Activated T-cell treated with anti-CD3 and anti-CD28 coated beads for 24 hours (primary cell): ENCODE results near the gene ZNF175.

ENCODE experiments used
- DNase-seq: peaks from one replicate; pipeline ENCODE4 v3.0.0-alpha.2; 2020; ENCODE audit warnings: low read depth

Gene ZNF175

DNA sequence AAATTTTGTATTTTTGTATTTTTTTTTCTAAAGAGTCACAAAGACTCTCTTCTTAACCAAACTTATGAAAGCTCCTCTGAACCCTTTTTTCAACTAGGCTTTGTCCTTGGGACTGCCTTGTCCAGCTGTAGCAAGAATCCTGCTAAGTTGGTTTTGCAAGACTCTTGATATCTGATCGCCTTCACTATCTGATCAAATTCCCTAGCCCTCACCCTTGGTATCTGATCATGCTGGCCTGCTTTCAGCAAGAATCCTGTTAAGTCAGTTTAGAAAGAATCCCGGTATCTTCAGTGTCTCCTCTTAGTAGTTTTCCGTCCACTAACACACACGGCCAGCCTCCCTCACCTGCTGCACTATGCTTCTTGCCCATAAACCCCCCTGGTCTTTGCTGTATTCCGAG is 61.0 kb downstream of the ZNF175 start:
- no peak for DNase-seq

DNA sequence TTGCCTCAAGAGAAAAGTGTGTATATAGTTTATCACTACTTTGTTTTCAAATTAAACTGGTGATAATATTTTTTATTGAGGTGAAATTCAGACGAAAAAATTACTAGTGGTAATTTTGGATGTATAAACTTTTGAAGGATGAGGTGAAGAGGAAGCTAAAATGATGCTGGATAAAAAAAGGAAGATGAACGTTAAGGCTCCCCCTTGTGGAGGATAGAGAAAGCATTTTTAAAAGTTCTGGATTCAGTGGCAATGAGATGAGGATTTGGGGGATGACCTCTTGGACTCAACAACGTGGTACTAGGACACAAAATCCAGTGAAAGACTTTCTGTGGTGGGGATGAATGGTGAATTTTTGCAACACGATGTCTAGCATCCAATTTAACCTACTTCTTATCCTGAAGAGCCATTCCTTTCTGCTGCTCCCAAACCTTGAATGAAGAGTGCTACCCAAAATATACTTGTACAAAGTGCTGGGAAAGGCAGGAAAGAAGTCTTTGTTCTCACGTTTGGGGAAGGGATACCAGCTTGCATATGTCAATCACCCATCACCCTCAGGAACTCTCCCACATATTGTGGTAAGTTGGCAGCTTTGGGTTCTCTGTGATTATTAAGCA is 66.4 kb downstream of the ZNF175 start:
- DNase-seq = no peak

DNA sequence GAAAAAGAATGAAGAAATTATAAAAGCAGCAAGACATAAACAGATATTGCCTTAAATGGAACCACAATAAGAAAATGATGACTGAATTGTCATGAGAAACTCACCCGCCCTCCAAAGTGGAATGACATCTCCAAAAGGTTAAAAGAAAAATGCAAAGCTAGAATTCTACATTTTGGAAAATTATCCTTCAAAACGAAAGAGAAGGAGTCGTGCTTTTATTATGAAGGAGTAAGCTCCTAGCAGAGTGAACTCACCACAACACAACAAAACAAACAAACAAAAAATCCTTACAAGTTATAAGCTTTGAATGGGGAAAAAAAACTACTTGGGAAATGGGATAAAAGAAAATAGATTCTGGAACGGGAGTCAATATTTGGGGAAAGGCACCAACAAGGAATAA is 68.8 kb downstream of the ZNF175 start:
- DNase-seq = no peak

DNA sequence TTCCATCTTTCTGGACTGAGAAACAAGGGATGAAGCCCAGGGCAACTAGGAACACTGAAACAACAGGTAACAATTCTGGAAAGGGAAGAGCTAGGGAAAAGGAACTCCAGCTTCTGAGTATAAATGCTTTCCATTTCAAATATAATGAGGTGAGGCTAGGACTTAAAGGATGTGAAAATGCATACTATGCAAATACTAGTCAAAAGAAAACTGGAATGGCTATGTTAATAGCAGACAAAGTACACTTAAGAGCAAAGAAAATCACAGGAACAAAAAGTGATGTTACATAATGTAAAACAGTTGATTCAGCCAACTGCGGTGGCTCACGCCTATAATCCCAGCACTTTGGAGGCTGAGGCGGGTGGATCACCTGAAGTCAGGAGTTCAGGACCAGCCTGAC is 69.3 kb downstream of the ZNF175 start:
- DNase-seq = no peak

DNA sequence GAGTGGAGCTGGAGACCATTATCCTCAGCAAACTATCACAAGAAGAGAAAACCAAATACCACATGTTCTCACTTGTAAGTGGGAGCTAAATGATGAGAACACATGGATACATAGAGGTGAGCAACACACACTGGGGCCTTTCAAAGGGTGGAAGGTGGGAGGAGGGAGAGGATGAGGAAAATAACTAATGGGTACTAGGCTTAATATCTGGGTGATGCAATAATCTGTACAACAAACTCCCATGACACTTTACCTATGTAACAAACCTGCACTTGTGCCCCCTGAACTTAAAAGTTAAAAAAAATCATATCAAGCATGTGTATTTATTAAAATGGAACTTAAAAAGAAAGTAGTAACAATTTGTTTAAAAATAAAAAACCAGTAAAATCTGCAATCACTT is 70.6 kb downstream of the ZNF175 start:
- no peak for DNase-seq
